Liver (tissue), 9 donors: ENCODE measurements around the gene CAPZB. TPM values are rescaled to one million over a fixed set of nuclear protein-coding genes. Genes with fewer than 3 reads are reported as not detected.

Experiments
- DNase-seq: peaks from one replicate; pipeline ENCODE4 v3.0.0-alpha.2; 2017; ENCODE audit warnings: low spot score
- H3K27ac ChIP-seq, 2 donors: one replicate each; pipeline ENCODE4 v1.7.0; 2013; ENCODE audit warnings: inconsistent platforms in 2 of 2, low read length in 2 of 2, control low read depth in 1 of 2, low read depth in 1 of 2, mild to moderate bottlenecking in 1 of 2
- H3K27me3 ChIP-seq, 4 donors: one replicate each; pipeline versions ENCODE4 v1.6.1 to v1.7.0; 2013; ENCODE audit warnings: low read length in 3 of 4, inconsistent platforms in 1 of 4, mild to moderate bottlenecking in 1 of 4, moderate library complexity in 1 of 4; ENCODE audit not compliant: control insufficient read depth in 4 of 4, insufficient read depth in 4 of 4
- H3K36me3 ChIP-seq, 4 donors: one replicate each; pipeline versions ENCODE4 v1.6.1 to v1.7.0; 2013; ENCODE audit warnings: low read length in 3 of 4, mild to moderate bottlenecking in 3 of 4, low read depth in 1 of 4, moderate library complexity in 1 of 4; ENCODE audit not compliant: control insufficient read depth in 4 of 4, insufficient read depth in 3 of 4
- H3K4me1 ChIP-seq, 4 donors: one replicate each; pipeline versions ENCODE4 v1.6.1 to v1.7.0; 2013; ENCODE audit warnings: low read length in 3 of 4, mild to moderate bottlenecking in 3 of 4, moderate library complexity in 1 of 4; ENCODE audit not compliant: control insufficient read depth in 4 of 4, insufficient read depth in 4 of 4
- H3K4me3 ChIP-seq, 3 donors: one replicate each; pipeline versions ENCODE4 v1.6.1 to v1.7.0; 2013; ENCODE audit warnings: low read length in 3 of 3, control low read depth in 1 of 3, low read depth in 1 of 3, mild to moderate bottlenecking in 1 of 3
- H3K9ac ChIP-seq, 2 donors: one replicate each; pipeline ENCODE4 v1.7.0; 2013; ENCODE audit warnings: low read length in 2 of 2, mild to moderate bottlenecking in 2 of 2, moderate library complexity in 2 of 2, control low read depth in 1 of 2, low read depth in 1 of 2
- H3K9me3 ChIP-seq, 4 donors: one replicate each; pipeline versions ENCODE4 v1.6.1 to v1.7.0; 2013; ENCODE audit warnings: low read length in 3 of 4; ENCODE audit not compliant: control insufficient read depth in 4 of 4
- CTCF ChIP-seq: fragments of 150-350 bp; IDR thresholded peaks from 2 replicates; pipeline ENCODE4 v1.5.1; 2017; ENCODE audit warnings: improper control_type of control experiment, low read depth, low read length; ENCODE audit not compliant: missing input control
- EGR1 ChIP-seq, 2 donors: IDR thresholded peaks; 2 replicates each; pipeline ENCODE4 v1.6.1; 2016 to 2018; ENCODE audit warnings: antibody characterized with exemption in 2 of 2, low read depth in 2 of 2
- FOXA1 ChIP-seq: IDR thresholded peaks from 2 replicates; pipeline ENCODE4 v1.6.1; 2016; ENCODE audit warnings: antibody characterized with exemption
- FOXA2 ChIP-seq: IDR thresholded peaks from 2 replicates; pipeline ENCODE4 v1.6.1; 2016; ENCODE audit warnings: antibody characterized with exemption
- GABPA ChIP-seq, 2 donors: IDR thresholded peaks in 1 of 2; conservative IDR thresholded peaks in 1 of 2; 2 replicates each; pipeline ENCODE4 v1.6.1; 2016; ENCODE audit warnings: antibody characterized with exemption in 2 of 2, mild to moderate bottlenecking in 1 of 2, moderate library complexity in 1 of 2
- HNF4A ChIP-seq, 2 donors: conservative IDR thresholded peaks; 2 replicates each; pipeline ENCODE4 v1.6.1; 2016; ENCODE audit warnings: antibody characterized with exemption in 2 of 2, mild to moderate bottlenecking in 2 of 2
- JUND ChIP-seq, 2 donors: IDR thresholded peaks; 2 replicates each; pipeline ENCODE4 v1.6.1; 2016; ENCODE audit warnings: antibody characterized with exemption in 2 of 2
- NR2F2 ChIP-seq: IDR thresholded peaks from 2 replicates; pipeline ENCODE4 v1.6.1; 2016; ENCODE audit warnings: antibody characterized with exemption
- RAD21 ChIP-seq, 2 donors: IDR thresholded peaks; 2 replicates each; pipeline ENCODE4 v1.6.1; 2016; ENCODE audit warnings: antibody characterized with exemption in 2 of 2, mild to moderate bottlenecking in 2 of 2
- RXRA ChIP-seq, 2 donors: IDR thresholded peaks; 2 replicates each; pipeline ENCODE4 v1.6.1; 2017 to 2018; ENCODE audit warnings: antibody characterized with exemption in 2 of 2, mild to moderate bottlenecking in 1 of 2
- SP1 ChIP-seq: IDR thresholded peaks from 2 replicates; pipeline ENCODE4 v1.6.1; 2018; ENCODE audit warnings: antibody characterized with exemption, mild to moderate bottlenecking
- TAF1 ChIP-seq: conservative IDR thresholded peaks from 2 replicates; pipeline ENCODE4 v1.6.1; 2016; ENCODE audit warnings: antibody characterized with exemption, mild to moderate bottlenecking
- YY1 ChIP-seq: IDR thresholded peaks from 2 replicates; pipeline ENCODE4 v1.6.1; 2016; ENCODE audit warnings: antibody characterized with exemption, mild to moderate bottlenecking
- WGBS: extraction: QIAGEN DNeasy Blood & Tissue Kit; methylation state at CpG from one replicate; pipeline ENCODE4 v1.1.7; 2013; 5-methylcytosine and 5-hydroxymethylcytosine counted together
- polyA plus RNA-seq, 2 donors: library from polyadenylated mRNA; stranded (reverse) in 1 of 2; unstranded in 1 of 2; fragments of 200-250 nt in 1 of 2; fragments of >200 nt in 1 of 2; fragmentation: Nextera tagmentation in 1 of 2; extraction: Ambion mirVana in 1 of 2; gene quantifications; one replicate each; pipeline versions ENCODE4 v1.2.1 to v1.2.3, GENCODE V29; 2013 to 2015
- total RNA-seq, 2 donors: library from RNA; depleted of rRNA; stranded (reverse); fragments of >200 nt; gene quantifications; one replicate each; pipeline ENCODE4 v1.2.3, GENCODE V29; 2014
- TF ChIP-seq, protein P1 (sequence below): IDR thresholded peaks from 2 replicates; pipeline ENCODE4 v1.6.1; 2016; ENCODE audit warnings: antibody characterized with exemption
- TF ChIP-seq, protein P2 (sequence below): IDR thresholded peaks from 2 replicates; pipeline ENCODE4 v1.6.1; 2016; ENCODE audit warnings: antibody characterized with exemption
- TF ChIP-seq, protein P3 (sequence below): IDR thresholded peaks from 2 replicates; pipeline ENCODE4 v1.6.1; 2016; ENCODE audit warnings: antibody characterized with exemption, mild to moderate bottlenecking
- TF ChIP-seq, protein P4 (sequence below): IDR thresholded peaks from 2 replicates; pipeline ENCODE4 v1.6.1; 2016; ENCODE audit warnings: antibody characterized with exemption
- donor health status: healthy.
- donor health status: healthy.
- donor health status: healthy.
- donor health status: healthy.
- donor health status: healthy.

The CAPZB gene
- total and polyA plus RNA-seq, 4 donors = 38.3 to 98.9 (median 51.1) TPM

- Histone ChIP-seq H3K4me3 (no peak overlapping the region), H3K9me3 (no peaks in the 10 kb centered on the region), H3K36me3 (peaks cover 0 to 18% (median 10%) of the 10 kb centered on the region in 4 donors), H3K27me3 (no peaks in the 10 kb centered on the region), H3K9ac (no peak overlapping the region), H3K27ac (no peak overlapping the region), H3K4me1 (no peaks in the 10 kb centered on the region)
- DNase-seq = no peak
- WGBS = 87% methylated on average over 5 of the region's 5 CpGs
- no peak for TF ChIP-seq FOXA1
- TF ChIP-seq, protein P1, sequence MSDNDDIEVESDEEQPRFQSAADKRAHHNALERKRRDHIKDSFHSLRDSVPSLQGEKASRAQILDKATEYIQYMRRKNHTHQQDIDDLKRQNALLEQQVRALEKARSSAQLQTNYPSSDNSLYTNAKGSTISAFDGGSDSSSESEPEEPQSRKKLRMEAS = no peak
These were observed 66.8 kb downstream of the CAPZB start for GRCh38 chr1:19418503-19418971.

DNA sequence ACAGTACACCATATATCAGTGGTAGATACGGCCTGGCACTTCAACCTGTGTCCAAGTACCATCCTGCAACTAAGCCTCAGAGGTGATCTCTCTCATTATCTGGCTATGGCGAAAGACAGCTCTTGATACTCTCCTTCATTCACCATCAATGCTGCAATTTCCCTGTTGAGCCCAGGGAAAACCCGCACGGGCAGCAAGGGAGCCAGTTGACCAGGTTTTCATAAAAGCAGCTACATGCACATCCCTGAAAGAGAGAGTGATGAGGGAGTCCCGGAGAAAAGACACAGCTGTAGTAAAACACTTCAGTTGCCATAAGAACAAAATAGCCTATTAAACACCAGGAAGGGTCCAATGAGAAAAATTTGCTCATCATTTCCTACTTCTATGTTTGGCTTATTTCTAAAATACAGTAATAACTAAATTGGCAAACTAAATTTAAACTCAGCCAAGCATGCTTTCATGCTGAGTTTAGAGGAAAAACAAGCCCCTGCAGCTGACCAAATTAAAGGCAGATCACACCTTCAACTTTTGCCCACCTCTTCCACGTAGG lies 68.3 kb downstream of the CAPZB start:
- WGBS = 93% methylated on average over 6 of the region's 6 CpGs
- DNase-seq = no peak
- H3K4me3 ChIP-seq = no peak overlapping the region
- H3K27ac ChIP-seq = no peak overlapping the region
- H3K4me1 ChIP-seq = no peaks in the 10 kb centered on the region
- H3K27me3 ChIP-seq = no peaks in the 10 kb centered on the region
- peaks cover 0 to 18% (median 10%) of the 10 kb centered on the region in 4 donors for H3K36me3 ChIP-seq
- no peaks in the 10 kb centered on the region for H3K9me3 ChIP-seq
- H3K9ac ChIP-seq = no peak overlapping the region
- TF ChIP-seq SP1 (no peak), FOXA2 (no peak), GABPA (IDR thresholded peaks at IDR 0.05 in 1 of 2, conservative IDR thresholded peaks at IDR 0.05 in 1 of 2) (no peak), RXRA (IDR thresholded peaks at IDR 0.05) (no peak), YY1 (no peak), CTCF (no peak), FOXA1 (no peak), RAD21 (IDR thresholded peaks at IDR 0.05) (no peak), JUND (IDR thresholded peaks at IDR 0.05) (no peak), TAF1 (no peak), HNF4A (conservative IDR thresholded peaks at IDR 0.05) (no peak), EGR1 (IDR thresholded peaks at IDR 0.05; ENCODE audit: low read depth in 2 of 2) (no peak), NR2F2 (no peak)
- TF ChIP-seq, protein P1 = no peak
- TF ChIP-seq, protein P2, sequence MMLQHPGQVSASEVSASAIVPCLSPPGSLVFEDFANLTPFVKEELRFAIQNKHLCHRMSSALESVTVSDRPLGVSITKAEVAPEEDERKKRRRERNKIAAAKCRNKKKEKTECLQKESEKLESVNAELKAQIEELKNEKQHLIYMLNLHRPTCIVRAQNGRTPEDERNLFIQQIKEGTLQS = no peak
- TF ChIP-seq, protein P3, sequence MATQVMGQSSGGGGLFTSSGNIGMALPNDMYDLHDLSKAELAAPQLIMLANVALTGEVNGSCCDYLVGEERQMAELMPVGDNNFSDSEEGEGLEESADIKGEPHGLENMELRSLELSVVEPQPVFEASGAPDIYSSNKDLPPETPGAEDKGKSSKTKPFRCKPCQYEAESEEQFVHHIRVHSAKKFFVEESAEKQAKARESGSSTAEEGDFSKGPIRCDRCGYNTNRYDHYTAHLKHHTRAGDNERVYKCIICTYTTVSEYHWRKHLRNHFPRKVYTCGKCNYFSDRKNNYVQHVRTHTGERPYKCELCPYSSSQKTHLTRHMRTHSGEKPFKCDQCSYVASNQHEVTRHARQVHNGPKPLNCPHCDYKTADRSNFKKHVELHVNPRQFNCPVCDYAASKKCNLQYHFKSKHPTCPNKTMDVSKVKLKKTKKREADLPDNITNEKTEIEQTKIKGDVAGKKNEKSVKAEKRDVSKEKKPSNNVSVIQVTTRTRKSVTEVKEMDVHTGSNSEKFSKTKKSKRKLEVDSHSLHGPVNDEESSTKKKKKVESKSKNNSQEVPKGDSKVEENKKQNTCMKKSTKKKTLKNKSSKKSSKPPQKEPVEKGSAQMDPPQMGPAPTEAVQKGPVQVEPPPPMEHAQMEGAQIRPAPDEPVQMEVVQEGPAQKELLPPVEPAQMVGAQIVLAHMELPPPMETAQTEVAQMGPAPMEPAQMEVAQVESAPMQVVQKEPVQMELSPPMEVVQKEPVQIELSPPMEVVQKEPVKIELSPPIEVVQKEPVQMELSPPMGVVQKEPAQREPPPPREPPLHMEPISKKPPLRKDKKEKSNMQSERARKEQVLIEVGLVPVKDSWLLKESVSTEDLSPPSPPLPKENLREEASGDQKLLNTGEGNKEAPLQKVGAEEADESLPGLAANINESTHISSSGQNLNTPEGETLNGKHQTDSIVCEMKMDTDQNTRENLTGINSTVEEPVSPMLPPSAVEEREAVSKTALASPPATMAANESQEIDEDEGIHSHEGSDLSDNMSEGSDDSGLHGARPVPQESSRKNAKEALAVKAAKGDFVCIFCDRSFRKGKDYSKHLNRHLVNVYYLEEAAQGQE = no peak
- TF ChIP-seq, protein P4, sequence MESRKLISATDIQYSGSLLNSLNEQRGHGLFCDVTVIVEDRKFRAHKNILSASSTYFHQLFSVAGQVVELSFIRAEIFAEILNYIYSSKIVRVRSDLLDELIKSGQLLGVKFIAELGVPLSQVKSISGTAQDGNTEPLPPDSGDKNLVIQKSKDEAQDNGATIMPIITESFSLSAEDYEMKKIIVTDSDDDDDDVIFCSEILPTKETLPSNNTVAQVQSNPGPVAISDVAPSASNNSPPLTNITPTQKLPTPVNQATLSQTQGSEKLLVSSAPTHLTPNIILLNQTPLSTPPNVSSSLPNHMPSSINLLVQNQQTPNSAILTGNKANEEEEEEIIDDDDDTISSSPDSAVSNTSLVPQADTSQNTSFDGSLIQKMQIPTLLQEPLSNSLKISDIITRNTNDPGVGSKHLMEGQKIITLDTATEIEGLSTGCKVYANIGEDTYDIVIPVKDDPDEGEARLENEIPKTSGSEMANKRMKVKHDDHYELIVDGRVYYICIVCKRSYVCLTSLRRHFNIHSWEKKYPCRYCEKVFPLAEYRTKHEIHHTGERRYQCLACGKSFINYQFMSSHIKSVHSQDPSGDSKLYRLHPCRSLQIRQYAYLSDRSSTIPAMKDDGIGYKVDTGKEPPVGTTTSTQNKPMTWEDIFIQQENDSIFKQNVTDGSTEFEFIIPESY = no peak
